A549 (cell line): ENCODE results near the gene CD8B. TPM values are rescaled to one million over a fixed set of nuclear protein-coding genes. Genes with fewer than 3 reads are reported as not detected.
A peak's percentile ranks its signal among the peaks of the same experiment; 100 is the strongest.

Source experiments
- ATAC-seq, 2 experiments: fragments of 200-7000 bp in 1 of 2; fragments of >200 bp in 1 of 2; cut with Nextera tagmentation in 1 of 2; cut with Tn5 transposase in 1 of 2; 3 replicates each; pipeline versions ENCODE4 v1.8.0 to v1.9.1; 2018 to 2020; ENCODE audit warnings: mild to moderate bottlenecking in 1 of 2, moderate library complexity in 1 of 2
- CTCF ChIA-PET: fragments of 300-600 bp; sonication (Branson Sonifier 250); formaldehyde crosslinking; extraction: SDS; loops from one replicate; lab custom pipeline; 2021; ENCODE audit warnings: antibody characterized with exemption, inconsistent platforms; lab: Yijun Ruan, JAX
- POLR2A ChIA-PET: fragments of 350-600 bp; formaldehyde crosslinking; extraction: SDS; loops from one replicate; lab custom pipeline; 2021; ENCODE audit warnings: antibody characterized with exemption, inconsistent platforms; lab: Yijun Ruan, JAX
- DNase-seq, 2 experiments: peaks; one replicate each; pipeline versions ENCODE4 v3.0.0 to v3.0.0-alpha.2; 2011 to 2016; ENCODE audit warnings: low read depth in 1 of 2, low spot score in 1 of 2
- FAIRE-seq: peaks from 2 replicates; lab custom pipeline; 2011; peaks lifted over from hg19 to GRCh38; lab: Jason Lieb, UNC
- H3K27ac ChIP-seq, 2 experiments: fragments of >200 bp; sonication (Bioruptor Twin); formaldehyde crosslinking; 3 replicates each; pipeline ENCODE4 v1.5.1; 2016 to 2017
- H3K4me1 ChIP-seq: fragments of >200 bp; sonication (Bioruptor Twin); formaldehyde crosslinking; 3 replicates; pipeline ENCODE4 v1.6.1; 2016
- H3K4me2 ChIP-seq: fragments of >200 bp; sonication (Bioruptor Twin); formaldehyde crosslinking; 3 replicates; pipeline ENCODE4 v1.6.1; 2016
- H3K4me3 ChIP-seq: fragments of >200 bp; sonication (Bioruptor Twin); formaldehyde crosslinking; 3 replicates; pipeline ENCODE4 v1.5.1; 2016
- H3K9me3 ChIP-seq: fragments of >200 bp; sonication (Bioruptor Twin); formaldehyde crosslinking; 3 replicates; pipeline ENCODE4 v1.6.1; 2016
- ATOH8 ChIP-seq: fragments of 250-450 bp; sonication (Bioruptor Pico); IDR thresholded peaks from 2 replicates; pipeline ENCODE4 v1.5.0; 2020; ENCODE audit warnings: low read depth, mild to moderate bottlenecking, moderate library complexity
- CBX2 ChIP-seq: fragments of 200-600 bp; sonication (generic); IDR thresholded peaks from 2 replicates; pipeline ENCODE4 v1.6.1; 2016; ENCODE audit warnings: low read depth, mild to moderate bottlenecking, borderline replicate concordance
- CEBPB ChIP-seq, 2 experiments: fragments of >200 bp in 1 of 2; sonication (Bioruptor Twin) in 1 of 2; formaldehyde crosslinking in 1 of 2; IDR thresholded peaks; 2 replicates each; pipeline ENCODE4 v1.6.1; 2012 to 2016
- CHD2 ChIP-seq: fragments of 150-350 bp; IDR thresholded peaks from 2 replicates; pipeline ENCODE4 v1.6.1; 2014; ENCODE audit warnings: low read length; ENCODE audit not compliant: partially characterized antibody
- CHD4 ChIP-seq: fragments of 200-600 bp; sonication (generic); IDR thresholded peaks from 2 replicates; pipeline ENCODE4 v1.6.1; 2016; ENCODE audit warnings: antibody characterized with exemption, mild to moderate bottlenecking, borderline replicate concordance
- EHF ChIP-seq: fragments of 250-450 bp; sonication (Bioruptor Pico); IDR thresholded peaks from 2 replicates; pipeline ENCODE4 v1.5.0; 2020; ENCODE audit warnings: mild to moderate bottlenecking
- EHMT2 ChIP-seq: fragments of 200-600 bp; sonication (generic); IDR thresholded peaks from 2 replicates; pipeline ENCODE4 v1.6.1; 2016; ENCODE audit warnings: antibody characterized with exemption, low read depth, mild to moderate bottlenecking, moderate library complexity
- EP300 ChIP-seq, 2 experiments: fragments of >200 bp; sonication (Bioruptor Twin); formaldehyde crosslinking; IDR thresholded peaks; 2 replicates in 1 of 2; 3 replicates in 1 of 2; pipeline ENCODE4 v1.6.1; 2016 to 2017
- FOSL2 ChIP-seq, 2 experiments: fragments of 450-650 bp in 1 of 2; fragments of >200 bp in 1 of 2; sonication (Bioruptor Twin) in 1 of 2; formaldehyde crosslinking; IDR thresholded peaks; 2 replicates each; pipeline versions ENCODE4 v1.5.0 to v1.6.1; 2016 to 2020; ENCODE audit warnings: mild to moderate bottlenecking in 1 of 2, moderate library complexity in 1 of 2
- GATA3 ChIP-seq: IDR thresholded peaks from 2 replicates; pipeline ENCODE4 v1.6.1; 2012; ENCODE audit warnings: borderline replicate concordance
- HDAC2 ChIP-seq: fragments of 200-600 bp; sonication (generic); IDR thresholded peaks from 2 replicates; pipeline ENCODE4 v1.6.1; 2016
- HOXB13 ChIP-seq: fragments of 250-450 bp; sonication (Bioruptor Pico); IDR thresholded peaks from 2 replicates; pipeline ENCODE4 v1.5.0; 2020; ENCODE audit warnings: low read depth, mild to moderate bottlenecking, moderate library complexity
- HOXB5 ChIP-seq: fragments of 250-450 bp; sonication (Bioruptor Pico); IDR thresholded peaks from 2 replicates; pipeline ENCODE4 v1.5.0; 2020; ENCODE audit warnings: mild to moderate bottlenecking, moderate library complexity
- JUN ChIP-seq, 2 experiments: fragments of >200 bp; sonication (Bioruptor Twin); formaldehyde crosslinking; IDR thresholded peaks; 2 replicates in 1 of 2; 3 replicates in 1 of 2; pipeline ENCODE4 v1.6.1; 2016 to 2017
- JUNB ChIP-seq: fragments of >200 bp; sonication (Bioruptor Twin); formaldehyde crosslinking; IDR thresholded peaks from 2 replicates; pipeline ENCODE4 v1.6.1; 2016
- KDM5A ChIP-seq: fragments of 200-600 bp; sonication (generic); IDR thresholded peaks from 2 replicates; pipeline ENCODE4 v1.6.1; 2016; ENCODE audit warnings: antibody characterized with exemption, mild to moderate bottlenecking
- MAFK ChIP-seq: fragments of 450-650 bp; IDR thresholded peaks from 2 replicates; pipeline ENCODE4 v1.6.1; 2014; ENCODE audit not compliant: partially characterized antibody
- MAZ ChIP-seq: fragments of 150-350 bp; IDR thresholded peaks from 2 replicates; pipeline ENCODE4 v1.6.1; 2014; ENCODE audit warnings: antibody characterized with exemption, low read depth, low read length, borderline replicate concordance
- MYC ChIP-seq: IDR thresholded peaks from 2 replicates; pipeline ENCODE4 v1.6.1; 2012; ENCODE audit warnings: mild to moderate bottlenecking, inconsistent platforms, low read length, improper control_type of control experiment, borderline replicate concordance
- NR3C1 ChIP-seq: fragments of >200 bp; sonication (Bioruptor Twin); formaldehyde crosslinking; IDR thresholded peaks from 3 replicates; pipeline ENCODE4 v1.6.1; 2017
- PHF8 ChIP-seq: fragments of 200-600 bp; sonication (generic); IDR thresholded peaks from 2 replicates; pipeline ENCODE4 v1.6.1; 2016; ENCODE audit warnings: low read depth, mild to moderate bottlenecking, antibody characterized with exemption, moderate library complexity, borderline replicate concordance
- RAD21 ChIP-seq, 2 experiments: fragments of >200 bp in 1 of 2; sonication (Bioruptor Twin) in 1 of 2; formaldehyde crosslinking in 1 of 2; IDR thresholded peaks in 1 of 2; conservative IDR thresholded peaks in 1 of 2; 2 replicates in 1 of 2; 3 replicates in 1 of 2; pipeline ENCODE4 v1.6.1; 2012 to 2018; ENCODE audit warnings: inconsistent platforms in 1 of 2
- RARB ChIP-seq: fragments of 250-450 bp; sonication (Bioruptor Pico); IDR thresholded peaks from 2 replicates; pipeline ENCODE4 v1.8.0; 2021; ENCODE audit warnings: mild to moderate bottlenecking, moderate library complexity
- SMC3 ChIP-seq: fragments of >200 bp; sonication (Bioruptor Twin); formaldehyde crosslinking; IDR thresholded peaks from 3 replicates; pipeline ENCODE4 v1.6.1; 2018; ENCODE audit warnings: inconsistent platforms
- TP53 ChIP-seq: fragments of 250-450 bp; sonication (Bioruptor Pico); IDR thresholded peaks from 2 replicates; pipeline ENCODE4 v1.5.0; 2021; ENCODE audit warnings: mild to moderate bottlenecking, moderate library complexity
- USF2 ChIP-seq: fragments of 450-650 bp; IDR thresholded peaks from 2 replicates; pipeline ENCODE4 v1.6.1; 2014; ENCODE audit warnings: antibody characterized with exemption
- ZC3H11A ChIP-seq: fragments of 450-650 bp; IDR thresholded peaks from 2 replicates; pipeline ENCODE4 v1.6.1; 2014; ENCODE audit warnings: antibody characterized with exemption, mild to moderate bottlenecking
- ZFP36 ChIP-seq: fragments of 450-650 bp; IDR thresholded peaks from 2 replicates; pipeline ENCODE4 v1.6.1; 2014; ENCODE audit warnings: borderline replicate concordance; ENCODE audit not compliant: partially characterized antibody
- ZNF302 ChIP-seq: fragments of 250-450 bp; sonication (Bioruptor Pico); IDR thresholded peaks from 2 replicates; pipeline ENCODE4 v1.9.0; 2021; ENCODE audit warnings: inconsistent platforms, mild to moderate bottlenecking, moderate library complexity
- WGBS: methylation state at CpG from one replicate; pipeline ENCODE4 v1.1.6; 2017; ENCODE audit errors: missing lambda C conversion rate; 5-methylcytosine and 5-hydroxymethylcytosine counted together
- polyA plus RNA-seq, 4 experiments: library from polyadenylated mRNA; depleted of rRNA in 3 of 4; stranded (reverse); fragments of >200 nt; fragmentation: RNase III in 1 of 4; extraction: RNeasy Plus Mini Kit Qiagen cat#74134 plus additional on column Dnase treatment in 1 of 4; gene quantifications; 2 replicates in 3 of 4; 3 replicates in 1 of 4; pipeline ENCODE4 v1.2.3, GENCODE V29; 2011 to 2017

The CD8B gene
- polyA plus RNA-seq, 2 of the 4 experiments (the other 2 are of a cell fraction): not detected

- ChIA-PET CTCF (interaction anchor here (1.0 to 2.1 kb wide), 2 partner anchors 19 to 23 kb away, joined by 3 to 10 read pairs; no protein-coding TSS in a partner anchor), POLR2A (no interaction called here)
- FAIRE-seq: no peak
- no peak overlapping the region for H3K27ac ChIP-seq
- peaks cover 19% of the 10 kb centered on the region; the same call in 2 of the 3 replicates for H3K4me1 ChIP-seq
- no peak for TF ChIP-seq TP53 (CRISPR knock-in tag)
- TF ChIP-seq HOXB5 (CRISPR knock-in tag): no peak
- TF ChIP-seq CHD2: no peak
- TF ChIP-seq ZC3H11A: no peak
- TF ChIP-seq JUNB: no peak
- TF ChIP-seq ZNF302 (CRISPR knock-in tag): no peak
- TF ChIP-seq CBX2: no peak
- TF ChIP-seq EP300 (IDR thresholded peaks at IDR 0.05): no peak
- no peak for TF ChIP-seq HDAC2
- TF ChIP-seq CEBPB (IDR thresholded peaks at IDR 0.05): no peak
- no peak for TF ChIP-seq USF2
- no peak for TF ChIP-seq GATA3
- TF ChIP-seq EHMT2: no peak
- TF ChIP-seq RARB (CRISPR knock-in tag): no peak
- TF ChIP-seq ZFP36: no peak
- TF ChIP-seq MAZ: no peak
- no peak for TF ChIP-seq JUN (IDR thresholded peaks at IDR 0.05)
- no peak for TF ChIP-seq PHF8
- TF ChIP-seq RAD21 (conservative IDR thresholded peaks at IDR 0.05 in 1 of 2, IDR thresholded peaks at IDR 0.05 in 1 of 2): no peak
- H3K4me2 ChIP-seq: no peak overlapping the region
- DNase-seq: peak in 1 of 2 experiments; percentile 16
- no peak; a peak in 1 of 6 replicates for ATAC-seq
- no peak overlapping the region for H3K4me3 ChIP-seq
- WGBS: 46% methylated on average over 2 of the region's 2 CpGs
- no peaks in the 10 kb centered on the region for H3K9me3 ChIP-seq
Measured at GRCh38 chr2:86787736-86788135, 74.0 kb downstream of the CD8B start.

GRCh38 chr2:86786001-86786536 is 75.6 kb downstream of the CD8B start:
- ChIA-PET CTCF (interaction anchor here (1.1 to 2.1 kb wide), 4 partner anchors 9 to 23 kb away, joined by 3 to 10 read pairs (median 3); no protein-coding TSS in a partner anchor), POLR2A (no interaction called here)
- WGBS: 62% methylated on average over 10 of the region's 10 CpGs
- DNase-seq: no peak
- TF ChIP-seq MAFK: no peak
- TF ChIP-seq MYC: no peak
- TF ChIP-seq RAD21 (conservative IDR thresholded peaks at IDR 0.05 in 1 of 2, IDR thresholded peaks at IDR 0.05 in 1 of 2): no peak
- no peak for TF ChIP-seq CEBPB (IDR thresholded peaks at IDR 0.05)
- TF ChIP-seq HOXB13: no peak
- no peak for TF ChIP-seq FOSL2 (IDR thresholded peaks at IDR 0.05)
- no peak for TF ChIP-seq FOSL2 (CRISPR knock-in tag; IDR thresholded peaks at IDR 0.05)
- TF ChIP-seq NR3C1: no peak
- no peak for TF ChIP-seq SMC3
- TF ChIP-seq ATOH8: no peak
- TF ChIP-seq CHD4: no peak
- TF ChIP-seq KDM5A: no peak
- TF ChIP-seq EHMT2: no peak
- TF ChIP-seq EHF (CRISPR knock-in tag): no peak
- TF ChIP-seq ZC3H11A: no peak
- no peak for TF ChIP-seq USF2
- FAIRE-seq: no peak
- no peaks in the 10 kb centered on the region for H3K9me3 ChIP-seq
- no peak overlapping the region for H3K27ac ChIP-seq
- H3K4me2 ChIP-seq: no peak overlapping the region
- no peak; a peak in 1 of 6 replicates for ATAC-seq
- no peak overlapping the region for H3K4me3 ChIP-seq
- peaks cover 19% of the 10 kb centered on the region; the same call in 2 of the 3 replicates for H3K4me1 ChIP-seq
